K562 (cell line): Measurements from ENCODE around the gene NYAP2. TPM values are rescaled to one million over a fixed set of nuclear protein-coding genes. Genes with fewer than 3 reads are reported as not detected.

Experiments used
- ATAC-seq: fragments of 200-7000 bp; cut with Tn5 transposase; 3 replicates; pipeline ENCODE4 v1.9.1; 2020; ENCODE audit warnings: moderate library complexity
- BruUV-seq: library from RNA; stranded (reverse); fragments of 400-500 nt; replicated peaks from 2 replicates; lab custom pipeline; 2021; lab: Mats Ljungman, UMichigan
- CTCF ChIA-PET: fragments of 300-600 bp; formaldehyde crosslinking; extraction: SDS; loops from one replicate; lab custom pipeline; 2021; ENCODE audit warnings: low intra/inter-chr PET ratio; lab: Yijun Ruan, JAX
- POLR2A ChIA-PET: fragments of 300-600, 350-650 bp; sonication (Branson Sonifier 250); formaldehyde crosslinking; extraction: SDS; loops from one replicate; lab custom pipeline; 2021; ENCODE audit warnings: antibody characterized with exemption, inconsistent platforms; lab: Yijun Ruan, JAX
- DNase-seq, 4 experiments: peaks; one replicate each; pipeline versions ENCODE4 v3.0.0 to v3.0.0-alpha.2; 2011 to 2018; ENCODE audit warnings: low spot score in 3 of 4, mixed read lengths in 3 of 4; ENCODE audit errors: extremely low read depth in 1 of 4
- FAIRE-seq: peaks from 2 replicates; lab custom pipeline; 2011; peaks lifted over from hg19 to GRCh38; lab: Jason Lieb, UNC
- H2AFZ ChIP-seq: 2 replicates; pipeline ENCODE4 v1.6.0; 2011; ENCODE audit warnings: low read depth, low read length, control low read depth, inconsistent platforms
- H3K27ac ChIP-seq: fragments of 200-600 bp; 3 replicates; pipeline ENCODE4 v1.8.0; 2011; ENCODE audit warnings: low read depth, mild to moderate bottlenecking, control low read depth, inconsistent platforms, low read length, moderate library complexity, mixed read lengths; ENCODE audit errors: extremely low read depth
- H3K27me3 ChIP-seq, 2 experiments: fragments of 300-600 bp in 1 of 2; 2 replicates in 1 of 2; 3 replicates in 1 of 2; pipeline versions ENCODE4 v1.6.0 to v1.8.0; 2011; ENCODE audit warnings: inconsistent platforms in 2 of 2, low read length in 2 of 2, mild to moderate bottlenecking in 1 of 2, mixed read lengths in 1 of 2, moderate library complexity in 1 of 2; ENCODE audit not compliant: control insufficient read depth in 2 of 2, insufficient read depth in 2 of 2
- H3K36me3 ChIP-seq: fragments of 300-600 bp; 3 replicates; pipeline ENCODE4 v1.8.0; 2011; ENCODE audit warnings: mild to moderate bottlenecking, low read length, inconsistent platforms; ENCODE audit not compliant: control insufficient read depth, insufficient read depth
- H3K4me1 ChIP-seq, 2 experiments: fragments of 200-600 bp in 1 of 2; replicated peaks in 1 of 2; 2 replicates in 1 of 2; 3 replicates in 1 of 2; pipeline versions ENCODE4 v1.5.1 to v1.8.0; 2011; ENCODE audit warnings: inconsistent platforms in 2 of 2, low read length in 2 of 2, mild to moderate bottlenecking in 1 of 2, mixed read lengths in 1 of 2, moderate library complexity in 1 of 2; ENCODE audit not compliant: control insufficient read depth in 2 of 2, insufficient read depth in 2 of 2
- H3K4me2 ChIP-seq: 2 replicates; pipeline ENCODE4 v1.6.1; 2011; ENCODE audit warnings: low read length, control low read depth, inconsistent platforms, mixed read lengths; ENCODE audit not compliant: insufficient read depth
- H3K4me3 ChIP-seq: fragments of 200-600 bp; sonication (generic), shearing (Covaris generic); 2 replicates; pipeline ENCODE4 v1.5.1; 2016; ENCODE audit warnings: control low read depth, inconsistent platforms
- H3K79me2 ChIP-seq: fragments of 200-600 bp; 3 replicates; pipeline ENCODE4 v1.8.0; 2011; ENCODE audit warnings: low read length, inconsistent platforms; ENCODE audit not compliant: control insufficient read depth, insufficient read depth
- H3K9ac ChIP-seq, 2 experiments: 2 replicates each; pipeline versions ENCODE4 v1.6.0 to v1.6.1; 2011; ENCODE audit warnings: low read depth in 2 of 2, low read length in 2 of 2, control low read depth in 1 of 2, inconsistent platforms in 1 of 2, mild to moderate bottlenecking in 1 of 2, mixed read lengths in 1 of 2; ENCODE audit not compliant: insufficient read depth in 1 of 2
- H3K9me1 ChIP-seq: one replicate; pipeline ENCODE4 v1.6.0; 2011; ENCODE audit warnings: inconsistent platforms, mild to moderate bottlenecking, low read length, moderate library complexity; ENCODE audit not compliant: control insufficient read depth, insufficient read depth
- H3K9me3 ChIP-seq: replicated peaks from 2 replicates; pipeline ENCODE4 v1.5.1; 2011; ENCODE audit warnings: low read depth, low read length, inconsistent platforms; ENCODE audit not compliant: control insufficient read depth, insufficient read depth
- H4K20me1 ChIP-seq: replicated peaks from 2 replicates; pipeline ENCODE4 v1.6.1; 2011; ENCODE audit warnings: low read length, inconsistent platforms, mixed read lengths; ENCODE audit not compliant: control insufficient read depth, insufficient read depth
- ARNT ChIP-seq, 2 experiments: fragments of 450-650 bp; IDR thresholded peaks; 2 replicates each; pipeline ENCODE4 v1.6.1; 2016; ENCODE audit warnings: mild to moderate bottlenecking in 1 of 2
- CREB1 ChIP-seq, 2 experiments: sonication (generic) in 1 of 2; formaldehyde crosslinking in 1 of 2; IDR thresholded peaks; 2 replicates each; pipeline versions ENCODE4 v1.6.1 to v1.8.0; 2012 to 2022; ENCODE audit warnings: inconsistent platforms in 1 of 2, mild to moderate bottlenecking in 1 of 2, missing genetic modification reagents in 1 of 2, moderate library complexity in 1 of 2
- DEAF1 ChIP-seq: fragments of 450-650 bp; formaldehyde crosslinking; IDR thresholded peaks from 2 replicates; pipeline ENCODE4 v1.4.0; 2020; ENCODE audit warnings: mild to moderate bottlenecking, moderate library complexity
- ELF1 ChIP-seq: fragments of 200-800 bp; sonication (Bioruptor generic); IDR thresholded peaks from 2 replicates; pipeline ENCODE4 v1.6.1; 2016; ENCODE audit warnings: missing genetic modification characterization, missing compliant biosample characterization
- EWSR1 ChIP-seq: fragments of 450-650 bp; IDR thresholded peaks from 2 replicates; pipeline ENCODE4 v1.6.1; 2018; ENCODE audit warnings: borderline replicate concordance, mild to moderate bottlenecking, low read depth, moderate library complexity; ENCODE audit not compliant: partially characterized antibody
- FUS ChIP-seq: fragments of 200-400 bp; formaldehyde crosslinking; optimal IDR thresholded peaks from 2 replicates; pipeline ENCODE3; 2017; ENCODE audit warnings: low read depth, low read length
- GTF2A2 ChIP-seq: IDR thresholded peaks from 2 replicates; pipeline ENCODE4 v1.6.1; 2016; ENCODE audit warnings: mild to moderate bottlenecking, missing genetic modification characterization, missing compliant biosample characterization
- MYC ChIP-seq, 2 experiments: fragments of 250-450 bp in 1 of 2; sonication (Bioruptor Pico) in 1 of 2; IDR thresholded peaks; 2 replicates each; pipeline versions ENCODE4 v1.5.1 to v1.6.1; 2012 to 2021; ENCODE audit warnings: low read depth in 2 of 2, borderline replicate concordance in 1 of 2, improper control_type of control experiment in 1 of 2, low read length in 1 of 2, mild to moderate bottlenecking in 1 of 2, moderate library complexity in 1 of 2
- NCOA1 ChIP-seq: fragments of 450-650 bp; IDR thresholded peaks from 2 replicates; pipeline ENCODE4 v1.6.1; 2016; ENCODE audit warnings: low read depth
- NUFIP1 ChIP-seq: fragments of 450-650 bp; IDR thresholded peaks from 2 replicates; pipeline ENCODE4 v1.6.1; 2018; ENCODE audit not compliant: partially characterized antibody
- PHF20 ChIP-seq: fragments of 450-650 bp; IDR thresholded peaks from 2 replicates; pipeline ENCODE4 v1.6.1; 2018; ENCODE audit not compliant: partially characterized antibody
- RBFOX2 ChIP-seq: fragments of 200-400 bp; formaldehyde crosslinking; IDR thresholded peaks from 2 replicates; pipeline ENCODE4 v1.6.1; 2017; ENCODE audit warnings: low read depth, mild to moderate bottlenecking, low read length, moderate library complexity
- SIRT6 ChIP-seq: IDR thresholded peaks from one replicate; pipeline ENCODE4 v1.6.1; 2012; ENCODE audit warnings: low read depth, mild to moderate bottlenecking, control low read depth, inconsistent platforms, low read length, moderate library complexity
- ZNF174 ChIP-seq: fragments of 250-450 bp; sonication (Bioruptor Pico); IDR thresholded peaks from 2 replicates; pipeline ENCODE4 v1.4.0; 2020; ENCODE audit warnings: mild to moderate bottlenecking
- ZNF668 ChIP-seq: fragments of 250-450 bp; sonication (Bioruptor Pico); IDR thresholded peaks from 2 replicates; pipeline ENCODE4 v1.8.0; 2022; ENCODE audit warnings: mild to moderate bottlenecking, inconsistent platforms
- WGBS: fragments of 100-300 bp; shearing (Covaris generic); methylation state at CpG from one replicate; pipeline ENCODE4 v1.1.6; 2016; ENCODE audit warnings: low coverage, mixed read lengths; ENCODE audit not compliant: insufficient coverage; ENCODE audit errors: missing lambda C conversion rate; 5-methylcytosine and 5-hydroxymethylcytosine counted together
- in situ Hi-C: fragments of 300-500 bp; cut with MboI; formaldehyde crosslinking; loops from 4 replicates; pipeline ENCODE4 v1.15.0; 2018; ENCODE audit warnings: inconsistent platforms, mixed read lengths
- intact Hi-C: fragments of 100-400 bp; cut with micrococcal nuclease; formaldehyde crosslinking; loops from 2 replicates; pipeline ENCODE4 v1.14.2; 2022
- polyA plus RNA-seq, 8 experiments: library from polyadenylated mRNA; depleted of rRNA in 4 of 8; stranded (reverse) in 5 of 8; unstranded in 3 of 8; fragments of >200 nt; fragmentation: Nextera tagmentation in 2 of 8; fragmentation: Illumina TruSeq in 1 of 8; extraction: Ambion mirVana in 2 of 8; extraction: Trizol in 1 of 8; gene quantifications; 2 replicates each; pipeline versions ENCODE4 v1.2.1 to v1.2.3, GENCODE V29; 2011 to 2014; ENCODE audit warnings: inconsistent platforms in 1 of 8, missing spikeins in 1 of 8
- total RNA-seq, 7 experiments: library from RNA; depleted of rRNA in 6 of 7; stranded (reverse); fragments of >200 nt in 6 of 7; fragmentation: Illumina TruSeq in 2 of 7; extraction: Trizol in 2 of 7; gene quantifications; 2 replicates each; pipeline versions ENCODE4 v1.2.1 to v1.2.3, GENCODE V29; 2011 to 2021; ENCODE audit warnings: low replicate concordance in 1 of 7
- TF ChIP-seq, protein P1 (sequence below): fragments of 250-450 bp; sonication (Bioruptor Pico); IDR thresholded peaks from 2 replicates; pipeline ENCODE4 v1.5.0; 2022; ENCODE audit warnings: mild to moderate bottlenecking
- TF ChIP-seq, protein P2 (sequence below): fragments of 250-450 bp; sonication (Bioruptor Pico); IDR thresholded peaks from 2 replicates; pipeline ENCODE4 v1.5.0; 2020; ENCODE audit warnings: mild to moderate bottlenecking

Gene NYAP2
- total and polyA plus RNA-seq, 9 of the 15 experiments (the other 6 are each of a cell fraction or from before 2014, with no cell fraction given): 0.03 to 0.04 (median 0.04) TPM; not detected in 3

- TF ChIP-seq DEAF1 (no peak), ZNF174 (CRISPR knock-in tag) (no peak), EWSR1 (no peak), NUFIP1 (no peak), SIRT6 (no peak)
These were observed 20.5 kb upstream of the NYAP2 start (continued) for GRCh38 chr2:225378984-225379383.

DNA sequence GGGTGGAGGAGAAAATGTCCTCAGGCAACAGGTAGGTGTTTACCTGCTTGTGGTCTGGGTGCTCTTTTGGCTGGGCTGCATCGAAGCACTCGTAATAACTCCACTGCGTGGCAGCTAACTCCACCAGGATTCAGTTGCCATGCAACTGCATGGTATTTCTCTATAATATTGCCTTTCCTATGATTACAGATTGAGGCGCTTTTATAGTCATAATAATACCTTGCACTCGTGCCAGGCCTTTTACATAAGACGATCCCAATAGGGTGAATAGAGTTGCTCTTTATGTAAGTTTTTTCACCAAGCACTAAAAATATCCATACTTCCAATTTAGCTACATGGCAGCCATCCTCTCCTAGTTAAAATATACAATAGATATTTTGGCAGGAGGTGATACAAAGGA lies 19.7 kb upstream of the NYAP2 start:
- no TSS peak for BruUV-seq
- Histone ChIP-seq H3K9ac (no peak overlapping the region), H3K4me1 (no peaks in the 10 kb centered on the region), H2AFZ (no peak overlapping the region), H3K9me3 (no peaks in the 10 kb centered on the region), H3K9me1 (no peaks in the 10 kb centered on the region), H4K20me1 (no peaks in the 10 kb centered on the region), H3K36me3 (no peaks in the 10 kb centered on the region), H3K4me2 (no peak overlapping the region), H3K4me3 (no peak overlapping the region), H3K27me3 (no peaks in the 10 kb centered on the region), H3K27ac (no peak overlapping the region), H3K79me2 (no peaks in the 10 kb centered on the region)
- intact Hi-C loops (no loop called here), in situ Hi-C loops (no loop called here)
- FAIRE-seq (no peak), ATAC-seq (no peak), DNase-seq (no peak)
- CTCF ChIA-PET: no interaction called here
- WGBS: 10% methylated on average over 6 of the region's 6 CpGs
- POLR2A ChIA-PET: no interaction called here
- TF ChIP-seq, protein P1, sequence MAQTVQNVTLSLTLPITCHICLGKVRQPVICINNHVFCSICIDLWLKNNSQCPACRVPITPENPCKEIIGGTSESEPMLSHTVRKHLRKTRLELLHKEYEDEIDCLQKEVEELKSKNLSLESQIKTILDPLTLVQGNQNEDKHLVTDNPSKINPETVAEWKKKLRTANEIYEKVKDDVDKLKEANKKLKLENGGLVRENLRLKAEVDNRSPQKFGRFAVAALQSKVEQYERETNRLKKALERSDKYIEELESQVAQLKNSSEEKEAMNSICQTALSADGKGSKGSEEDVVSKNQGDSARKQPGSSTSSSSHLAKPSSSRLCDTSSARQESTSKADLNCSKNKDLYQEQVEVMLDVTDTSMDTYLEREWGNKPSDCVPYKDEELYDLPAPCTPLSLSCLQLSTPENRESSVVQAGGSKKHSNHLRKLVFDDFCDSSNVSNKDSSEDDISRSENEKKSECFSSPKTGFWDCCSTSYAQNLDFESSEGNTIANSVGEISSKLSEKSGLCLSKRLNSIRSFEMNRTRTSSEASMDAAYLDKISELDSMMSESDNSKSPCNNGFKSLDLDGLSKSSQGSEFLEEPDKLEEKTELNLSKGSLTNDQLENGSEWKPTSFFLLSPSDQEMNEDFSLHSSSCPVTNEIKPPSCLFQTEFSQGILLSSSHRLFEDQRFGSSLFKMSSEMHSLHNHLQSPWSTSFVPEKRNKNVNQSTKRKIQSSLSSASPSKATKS (CRISPR knock-in tag): no peak
- TF ChIP-seq, protein P2, sequence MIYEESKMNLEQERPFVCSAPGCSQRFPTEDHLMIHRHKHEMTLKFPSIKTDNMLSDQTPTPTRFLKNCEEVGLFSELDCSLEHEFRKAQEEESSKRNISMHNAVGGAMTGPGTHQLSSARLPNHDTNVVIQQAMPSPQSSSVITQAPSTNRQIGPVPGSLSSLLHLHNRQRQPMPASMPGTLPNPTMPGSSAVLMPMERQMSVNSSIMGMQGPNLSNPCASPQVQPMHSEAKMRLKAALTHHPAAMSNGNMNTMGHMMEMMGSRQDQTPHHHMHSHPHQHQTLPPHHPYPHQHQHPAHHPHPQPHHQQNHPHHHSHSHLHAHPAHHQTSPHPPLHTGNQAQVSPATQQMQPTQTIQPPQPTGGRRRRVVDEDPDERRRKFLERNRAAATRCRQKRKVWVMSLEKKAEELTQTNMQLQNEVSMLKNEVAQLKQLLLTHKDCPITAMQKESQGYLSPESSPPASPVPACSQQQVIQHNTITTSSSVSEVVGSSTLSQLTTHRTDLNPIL (CRISPR knock-in tag): no peak
- TF ChIP-seq GTF2A2 (tag) (no peak), PHF20 (no peak), MYC (IDR thresholded peaks at IDR 0.05; ENCODE audit: low read depth, low read length) (no peak), MYC (CRISPR knock-in tag; IDR thresholded peaks at IDR 0.05; ENCODE audit: borderline replicate concordance, low read depth) (no peak), FUS (no peak), ELF1 (tag) (no peak), ARNT (IDR thresholded peaks at IDR 0.05) (no peak), NCOA1 (no peak), CREB1 (IDR thresholded peaks at IDR 0.05) (no peak), CREB1 (CRISPR knock-in tag; IDR thresholded peaks at IDR 0.05) (no peak), RBFOX2 (no peak), ZNF668 (CRISPR knock-in tag) (no peak)
